Ovary (tissue), 9 donors: ENCODE data around the gene CCND1. TPM values are rescaled to one million over a fixed set of nuclear protein-coding genes. Genes with fewer than 3 reads are reported as not detected.

Experiments used
- DNase-seq, 5 donors: peaks; one replicate each; pipeline ENCODE4 v3.0.0-alpha.2; 2019 to 2020
- H3K27ac ChIP-seq, 2 donors: fragments of 200-600 bp; one replicate each; pipeline versions ENCODE4 v1.5.1 to v1.8.0; 2019 to 2022
- H3K27me3 ChIP-seq: fragments of 200-600 bp; one replicate; pipeline ENCODE4 v1.8.0; 2022
- H3K36me3 ChIP-seq: fragments of 200-600 bp; sonication (generic); one replicate; pipeline ENCODE4 v1.5.1; 2019
- H3K4me1 ChIP-seq: one replicate; pipeline ENCODE4 v1.8.1; 2013; ENCODE audit warnings: mild to moderate bottlenecking, moderate library complexity; ENCODE audit not compliant: insufficient read depth
- H3K4me3 ChIP-seq: fragments of 200-600 bp; sonication (generic); one replicate; pipeline ENCODE4 v1.5.1; 2017
- H3K9me3 ChIP-seq, 2 donors: fragments of 200-600 bp in 1 of 2; sonication (generic) in 1 of 2; one replicate each; pipeline versions ENCODE4 v1.5.1 to v1.8.1; 2013 to 2019; ENCODE audit warnings: mild to moderate bottlenecking in 1 of 2, moderate library complexity in 1 of 2
- CTCF ChIP-seq, 3 donors: fragments of 450-650 bp in 2 of 3; fragments of 200-600 bp in 1 of 3; IDR thresholded peaks; one replicate each; pipeline versions ENCODE4 v1.5.1 to v1.8.0; 2016 to 2022; ENCODE audit warnings: antibody characterized with exemption in 3 of 3, mild to moderate bottlenecking in 1 of 3
- EP300 ChIP-seq: sonication (generic); formaldehyde crosslinking; IDR thresholded peaks from one replicate; pipeline ENCODE4 v1.6.1; 2017; ENCODE audit warnings: antibody characterized with exemption
- POLR2A ChIP-seq: fragments of 450-650 bp; IDR thresholded peaks from one replicate; pipeline ENCODE4 v1.6.1; 2017; ENCODE audit warnings: antibody characterized with exemption, mild to moderate bottlenecking, moderate library complexity
- WGBS, 3 donors: extraction: QIAGEN DNeasy Blood & Tissue Kit in 1 of 3; methylation state at CpG; one replicate each; pipeline versions ENCODE4 v1.1.5 to v1.1.7; 2013 to 2017; 5-methylcytosine and 5-hydroxymethylcytosine counted together
- intact Hi-C, 4 donors: fragments of 100-400 bp; cut with DNase I; formaldehyde crosslinking; loops; one replicate each; pipeline versions ENCODE4 v1.11.0 to v1.15.1; 2022 to 2023
- polyA plus RNA-seq, 2 donors: library from polyadenylated mRNA; stranded (reverse); fragments of 200-250 nt in 1 of 2; fragments of 350-450 nt in 1 of 2; fragmentation: Illumina TruSeq in 1 of 2; extraction: RNeasy Lipid Tissue Mini Kit (QIAGEN cat#74804) in 1 of 2; gene quantifications; one replicate each; pipeline ENCODE4 v1.2.3, GENCODE V29; 2013 to 2014
- total RNA-seq, 7 donors: library from RNA; depleted of rRNA in 2 of 7; stranded (reverse); fragments of >200 nt in 2 of 7; fragmentation: NEBNext Ultra II Directional in 3 of 7; extraction: Animal tissue kit (Norgen Biotek cat#: 25700) in 3 of 7; gene quantifications; one replicate each; pipeline versions ENCODE4 v1.1.0 to v1.2.4, GENCODE V29; 2016 to 2023
- donor health status: DM: no; HTN: no; CAD: no; lungs with moderate emphysema.
- donor health status: DM: no; HTN: no; CAD: no.
- donor health status: Bipolar disorder and iron deficiency.
- donor health status: DM: yes; HTN: yes; CAD: no.
- donor health status: DM: no; HTN: no; CAD: no.
- donor health status: DM: yes; HTN: yes; CAD: no.

The CCND1 gene
- total and polyA plus RNA-seq, 9 donors, result 3.4 to 58.9 (median 19.2) TPM

- no peak overlapping the region for H3K27ac ChIP-seq
- H3K36me3 ChIP-seq, result no peaks in the 10 kb centered on the region
- no peaks in the 10 kb centered on the region for H3K9me3 ChIP-seq
- WGBS, 3 donors, result 84 to 88% (median 85%) methylated on average over 10 of the region's 10 CpGs
- H3K27me3 ChIP-seq, result no peaks in the 10 kb centered on the region
- TF ChIP-seq EP300 (no peak), CTCF (IDR thresholded peaks at IDR 0.05) (no peak), POLR2A (no peak)
- no peak for DNase-seq
- intact Hi-C loops, result loop anchor here in 1 of 4 donors (10.0 kb wide), 1 partner anchor 545 kb away; no protein-coding TSS in a partner anchor
- no peak overlapping the region for H3K4me3 ChIP-seq
- H3K4me1 ChIP-seq, result no peaks in the 10 kb centered on the region
These were observed 8.6 kb downstream of the CCND1 start for GRCh38 chr11:69649576-69649900.

GRCh38 chr11:69650081-69650831 is 9.3 kb downstream of the CCND1 start:
- no peak for TF ChIP-seq CTCF (IDR thresholded peaks at IDR 0.05)
- no peak for TF ChIP-seq EP300
- no peak for TF ChIP-seq POLR2A
- Histone ChIP-seq H3K27me3 (no peaks in the 10 kb centered on the region), H3K36me3 (no peaks in the 10 kb centered on the region), H3K4me1 (no peaks in the 10 kb centered on the region), H3K4me3 (no peak overlapping the region), H3K27ac (no peak overlapping the region), H3K9me3 (no peaks in the 10 kb centered on the region)
- intact Hi-C loops, result no loop called here
- no peak for DNase-seq
- 77 to 87% (median 79%) methylated on average over 23 to 24 of the region's 24 CpGs for WGBS, 3 donors

GRCh38 chr11:69650832-69651344 is 9.9 kb downstream of the CCND1 start:
- Histone ChIP-seq H3K9me3 (no peaks in the 10 kb centered on the region), H3K27me3 (no peaks in the 10 kb centered on the region), H3K36me3 (no peaks in the 10 kb centered on the region), H3K4me3 (no peak overlapping the region), H3K4me1 (no peaks in the 10 kb centered on the region), H3K27ac (no peak overlapping the region)
- intact Hi-C loops, result no loop called here
- no peak for DNase-seq
- no peak for TF ChIP-seq POLR2A
- TF ChIP-seq EP300, result no peak
- TF ChIP-seq CTCF (IDR thresholded peaks at IDR 0.05), result no peak
- WGBS, 3 donors, result 60 to 75% (median 72%) methylated on average over 23 of the region's 23 CpGs

GRCh38 chr11:69651834-69652620 is 11.1 kb downstream of the CCND1 start:
- no peak for DNase-seq
- Histone ChIP-seq H3K27me3 (no peaks in the 10 kb centered on the region), H3K9me3 (no peaks in the 10 kb centered on the region), H3K36me3 (no peaks in the 10 kb centered on the region), H3K27ac (no peak overlapping the region), H3K4me1 (no peaks in the 10 kb centered on the region), H3K4me3 (no peak overlapping the region)
- intact Hi-C loops, result no loop called here
- no peak for TF ChIP-seq CTCF (IDR thresholded peaks at IDR 0.05)
- no peak for TF ChIP-seq POLR2A
- no peak for TF ChIP-seq EP300
- WGBS, 3 donors, result 88 to 92% (median 90%) methylated on average over 15 of the region's 15 CpGs
